Measurements from ENCODE around the gene ACAD8. TPM values are rescaled to one million over a fixed set of nuclear protein-coding genes. Genes with fewer than 3 reads are reported as not detected.

Gene ACAD8
- total and polyA plus RNA-seq, 10 of the 15 experiments (the other 5 are each of a cell fraction or from before 2014, with no cell fraction given) = 9.9 to 34.8 (median 22.2) TPM

- POLR2A ChIA-PET = no interaction called here
- H3K27me3 ChIP-seq (replicated peaks in 1 of 2; ENCODE audit: control insufficient read depth in 2 of 2, insufficient read depth in 2 of 2, low read length in 1 of 2) = peaks cover 0 to 2% of the 10 kb centered on the region in 2 experiments; a peak in 1 of 4 replicates
- RAD21 ChIA-PET (ENCODE audit: unreplicated experiment) = no interaction called here
- no peaks in the 10 kb centered on the region for H3K4me1 ChIP-seq (ENCODE audit: control insufficient read depth, insufficient read depth, low read length)
- TF ChIP-seq USF1 (IDR thresholded peaks at IDR 0.05; ENCODE audit: borderline replicate concordance, extremely low read length, insufficient read depth, low read depth, low read length) (no peak), CBX3 (IDR thresholded peaks at IDR 0.05; ENCODE audit: borderline replicate concordance, low read depth) (no peak), TCF7 (IDR thresholded peaks at IDR 0.05; ENCODE audit: borderline replicate concordance) (no peak), PAX8 (IDR thresholded peaks at IDR 0.05) (no peak), NRF1 (conservative IDR thresholded peaks at IDR 0.05; ENCODE audit: low read depth, low read length) (no peak), CREM (IDR thresholded peaks at IDR 0.05; ENCODE audit: low read depth) (no peak), CBX5 (IDR thresholded peaks at IDR 0.05; ENCODE audit: low read depth) (no peak), ATF3 (IDR thresholded peaks at IDR 0.05; ENCODE audit: borderline replicate concordance, extremely low read depth, low read depth, low read length) (no peak), ESRRA (IDR thresholded peaks at IDR 0.05; ENCODE audit: low read length) (no peak), HDAC6 (IDR thresholded peaks at IDR 0.05; ENCODE audit: unreplicated experiment) (no peak), STAT1 (conservative IDR thresholded peaks at IDR 0.05) (no peak), SIN3A (IDR thresholded peaks at IDR 0.05; ENCODE audit: low read depth, low read length) (no peak), KDM1A (IDR thresholded peaks at IDR 0.05; ENCODE audit: borderline replicate concordance) (no peak)
- DNase-seq (ENCODE audit: low read depth, low spot score) (no peak), FAIRE-seq (no peak), ATAC-seq (no peak)
- H3K4me2 ChIP-seq (ENCODE audit: control insufficient read depth, insufficient read depth) = no peak overlapping the region
- no TSS peak for BruUV-seq (replicated peaks)
- no peak overlapping the region for H2AFZ ChIP-seq (ENCODE audit: control insufficient read depth, low read depth, low read length)
- no peak overlapping the region for H3K27ac ChIP-seq (ENCODE audit: control insufficient read depth, insufficient read depth)
- CTCF ChIA-PET = no interaction called here
- no peak overlapping the region for H3K4me3 ChIP-seq
- intact Hi-C loops (cut with micrococcal nuclease; ENCODE audit: unreplicated experiment) (no loop called here), in situ Hi-C loops (cut with MboI) (no loop called here)
- 22% methylated on average over 9 of the region's 9 CpGs for WGBS (ENCODE audit: insufficient coverage, insufficient replicate concordance, low lambda C conversion rate, missing lambda C conversion rate)
- H4K20me1 ChIP-seq (ENCODE audit: control insufficient read depth, insufficient read depth) = no peaks in the 10 kb centered on the region
- H3K36me3 ChIP-seq (ENCODE audit: control insufficient read depth in 2 of 2, insufficient read depth in 2 of 2, low read length in 1 of 2) = no peaks in the 10 kb centered on the region
- no peak overlapping the region for H3K9ac ChIP-seq (ENCODE audit: control insufficient read depth, insufficient read depth, low read length)
- H3K79me2 ChIP-seq (ENCODE audit: control insufficient read depth, insufficient read depth, low read length) = no peaks in the 10 kb centered on the region
- no peaks in the 10 kb centered on the region for H3K9me3 ChIP-seq (replicated peaks; ENCODE audit: control insufficient read depth, insufficient read depth, low read length)
- SMC1A ChIA-PET (ENCODE audit: uncharacterized antibody, unreplicated experiment) = no interaction called here
These were observed 41.3 kb downstream of the ACAD8 start for GRCh38 chr11:134294664-134295063.

Measured in GM12878 (cell line).